IMR-90 (cell line): Measurements from ENCODE around the gene RNPEP.

Experiments used
- BHLHE40 ChIP-seq: fragments of 150-350 bp; IDR thresholded peaks from 2 replicates; pipeline ENCODE4 v1.6.1; 2016; ENCODE audit warnings: mild to moderate bottlenecking, low read depth, low read length
- CTCF ChIP-seq: conservative IDR thresholded peaks from 2 replicates; pipeline ENCODE4 v1.5.1; 2012; ENCODE audit warnings: mild to moderate bottlenecking, low read depth, low read length, improper control_type of control experiment
- FOS ChIP-seq: fragments of 150-350 bp; IDR thresholded peaks from 2 replicates; pipeline ENCODE4 v1.6.1; 2016; ENCODE audit warnings: low read depth, low read length
- MXI1 ChIP-seq: IDR thresholded peaks from 2 replicates; pipeline ENCODE4 v1.6.1; 2012; ENCODE audit warnings: low read depth, mild to moderate bottlenecking, low read length, moderate library complexity, borderline replicate concordance
- POLR2A ChIP-seq: IDR thresholded peaks from 2 replicates; pipeline ENCODE4 v1.6.1; 2012; ENCODE audit warnings: mild to moderate bottlenecking, low read depth, low read length
- RFX5 ChIP-seq: IDR thresholded peaks from 2 replicates; pipeline ENCODE4 v1.8.0; 2012; ENCODE audit warnings: low read depth, mild to moderate bottlenecking, low read length, moderate library complexity
- SMC3 ChIP-seq: fragments of 150-350 bp; IDR thresholded peaks from 2 replicates; pipeline ENCODE4 v1.6.1; 2016; ENCODE audit warnings: low read depth, mild to moderate bottlenecking, antibody characterized with exemption, low read length, moderate library complexity
- TF ChIP-seq, protein P1 (sequence below): fragments of 150-350 bp; IDR thresholded peaks from 2 replicates; pipeline ENCODE4 v1.6.1; 2017; ENCODE audit warnings: mild to moderate bottlenecking, antibody characterized with exemption, low read length, low read depth

DNA sequence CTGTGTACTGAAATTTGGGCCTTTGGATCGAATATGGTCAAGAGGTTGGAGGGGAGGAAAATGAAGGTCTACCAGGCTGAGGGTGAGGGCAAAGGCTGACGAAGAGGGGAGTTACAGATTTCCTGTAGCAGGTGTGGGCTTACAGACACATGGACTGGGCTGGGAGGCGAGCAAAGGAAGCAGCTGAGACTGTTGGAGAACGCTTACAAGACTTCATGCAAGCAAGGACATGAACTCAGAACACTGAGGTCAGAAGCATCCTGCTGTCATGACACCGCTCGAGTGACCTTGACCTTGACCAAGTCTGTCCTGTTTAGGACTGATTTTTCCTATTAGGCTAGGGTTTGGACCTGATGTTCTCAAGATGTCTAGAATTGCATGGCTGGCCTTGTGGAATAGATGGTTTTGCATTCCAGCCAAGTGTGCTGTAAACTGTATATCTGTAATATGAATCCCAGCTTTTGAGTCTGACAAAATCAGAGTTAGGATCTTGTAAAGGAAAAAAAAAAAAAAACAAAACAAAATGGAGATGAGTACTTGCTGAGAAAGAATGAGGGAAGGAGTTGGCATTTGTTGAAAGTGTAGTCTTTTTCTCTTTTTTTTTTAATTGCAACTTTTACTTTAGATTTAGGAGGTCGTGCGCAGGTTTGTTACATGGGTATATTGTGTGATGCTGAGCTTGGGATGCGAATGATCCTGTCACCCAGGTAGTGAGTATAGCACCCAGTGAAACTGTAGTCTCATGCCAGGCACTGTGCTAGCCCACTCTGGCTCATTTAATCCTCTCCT lies 33.8 kb downstream of the RNPEP start:
- TF ChIP-seq CTCF: no peak
- no peak for TF ChIP-seq BHLHE40
- TF ChIP-seq, protein P1, sequence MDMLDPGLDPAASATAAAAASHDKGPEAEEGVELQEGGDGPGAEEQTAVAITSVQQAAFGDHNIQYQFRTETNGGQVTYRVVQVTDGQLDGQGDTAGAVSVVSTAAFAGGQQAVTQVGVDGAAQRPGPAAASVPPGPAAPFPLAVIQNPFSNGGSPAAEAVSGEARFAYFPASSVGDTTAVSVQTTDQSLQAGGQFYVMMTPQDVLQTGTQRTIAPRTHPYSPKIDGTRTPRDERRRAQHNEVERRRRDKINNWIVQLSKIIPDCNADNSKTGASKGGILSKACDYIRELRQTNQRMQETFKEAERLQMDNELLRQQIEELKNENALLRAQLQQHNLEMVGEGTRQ: no peak
- no peak for TF ChIP-seq POLR2A
- TF ChIP-seq RFX5: no peak
- TF ChIP-seq SMC3: no peak
- no peak for TF ChIP-seq FOS
- TF ChIP-seq MXI1: no peak
